ENCODE results near the gene CAMSAP1. TPM values are rescaled to one million over a fixed set of nuclear protein-coding genes. Genes with fewer than 3 reads are reported as not detected.

The CAMSAP1 gene
- total and polyA plus RNA-seq, 10 of the 15 experiments (the other 5 are each of a cell fraction or from before 2014, with no cell fraction given) = 1.4 to 24.7 (median 8.0) TPM

DNA sequence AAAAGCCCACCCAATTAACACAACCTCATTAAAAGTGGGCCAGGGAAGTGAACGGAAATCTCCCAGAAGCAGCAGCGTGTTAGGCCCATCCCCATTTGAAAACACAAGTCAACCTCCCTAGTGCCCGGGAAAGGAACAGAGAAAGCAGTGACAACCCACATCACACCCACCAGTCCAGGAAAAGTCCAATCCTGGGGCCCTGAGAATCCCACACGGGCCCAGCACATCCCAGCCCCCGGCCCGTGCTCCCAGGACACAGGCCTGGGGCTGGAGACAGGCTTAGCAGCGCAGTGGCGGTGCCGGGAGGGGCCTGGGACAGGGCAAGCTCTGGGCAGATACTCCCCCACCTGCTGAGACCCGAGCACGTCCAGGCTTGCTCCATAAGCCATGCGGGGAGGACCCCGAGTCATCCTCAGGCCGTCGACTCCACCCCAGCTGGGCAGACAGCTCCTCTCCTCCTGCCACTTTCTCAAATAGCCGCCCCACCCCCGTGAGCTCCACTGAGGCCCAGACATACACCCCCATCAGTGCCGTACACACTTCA lies 104.4 kb downstream of the CAMSAP1 start:
- CTCF ChIA-PET = no interaction called here
- no peaks in the 10 kb centered on the region for H3K9me3 ChIP-seq (replicated peaks; ENCODE audit: control insufficient read depth, insufficient read depth, low read length)
- POLR2A ChIA-PET = no interaction called here
- no peak overlapping the region for H3K27ac ChIP-seq (ENCODE audit: control insufficient read depth, insufficient read depth)
- no peak for TF ChIP-seq NR2F1 (conservative IDR thresholded peaks at IDR 0.05)
- TF ChIP-seq ZNF217 (IDR thresholded peaks at IDR 0.05) = no peak
- TF ChIP-seq MXI1 (IDR thresholded peaks at IDR 0.05; ENCODE audit: low read depth, low read length) = no peak
- TF ChIP-seq TCF7 (IDR thresholded peaks at IDR 0.05; ENCODE audit: borderline replicate concordance) = no peak
- H4K20me1 ChIP-seq (ENCODE audit: control insufficient read depth, insufficient read depth) = no peaks in the 10 kb centered on the region
- no peak overlapping the region for H3K9ac ChIP-seq (ENCODE audit: control insufficient read depth, insufficient read depth, low read length)
- no peak for DNase-seq (ENCODE audit: low read depth, low spot score)
- no peaks in the 10 kb centered on the region for H3K36me3 ChIP-seq (ENCODE audit: control insufficient read depth in 2 of 2, insufficient read depth in 2 of 2, low read length in 1 of 2)
- no TSS peak for BruUV-seq (replicated peaks)
- H3K4me1 ChIP-seq (ENCODE audit: control insufficient read depth, insufficient read depth, low read length) = no peaks in the 10 kb centered on the region
- ATAC-seq = no peak
- no peaks in the 10 kb centered on the region for H3K79me2 ChIP-seq (ENCODE audit: control insufficient read depth, insufficient read depth, low read length)
- in situ Hi-C loops (cut with MboI) = no loop called here
- intact Hi-C loops (cut with micrococcal nuclease; ENCODE audit: unreplicated experiment) = no loop called here
- SMC1A ChIA-PET (ENCODE audit: uncharacterized antibody, unreplicated experiment) = no interaction called here
- H2AFZ ChIP-seq (ENCODE audit: control insufficient read depth, low read depth, low read length) = no peak overlapping the region
- H3K4me3 ChIP-seq = no peak overlapping the region
- H3K27me3 ChIP-seq (replicated peaks in 1 of 2; ENCODE audit: control insufficient read depth in 2 of 2, insufficient read depth in 2 of 2, low read length in 1 of 2) = no peaks in the 10 kb centered on the region
- RAD21 ChIA-PET (ENCODE audit: unreplicated experiment) = no interaction called here
- 59% methylated on average over 12 of the region's 18 CpGs for WGBS (ENCODE audit: insufficient coverage, insufficient replicate concordance, low lambda C conversion rate, missing lambda C conversion rate)
- H3K4me2 ChIP-seq (ENCODE audit: control insufficient read depth, insufficient read depth) = no peak overlapping the region
- FAIRE-seq = no peak

DNA sequence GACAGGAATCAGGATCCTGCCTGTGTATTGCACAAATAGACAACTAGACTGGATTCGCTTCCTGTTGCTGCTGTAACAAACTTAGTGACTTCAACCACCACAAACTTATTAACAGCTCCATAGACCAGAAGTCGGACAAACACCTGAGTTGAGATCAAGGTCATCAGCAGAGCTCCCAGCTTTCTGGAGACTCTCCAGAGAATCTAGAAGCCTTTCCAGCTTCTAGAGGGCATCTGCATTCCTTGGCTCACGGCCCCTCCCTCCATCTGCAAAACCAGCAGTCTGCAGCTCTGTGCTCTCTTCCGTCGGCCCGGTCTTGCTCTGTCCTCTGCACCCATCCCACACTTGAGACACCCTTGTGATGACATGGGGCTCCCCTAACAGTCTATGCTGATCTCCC lies 106.3 kb downstream of the CAMSAP1 start:
- no peak for FAIRE-seq

More for the DNA sequence above, 106.3 kb downstream of the CAMSAP1 start:
- ChIA-PET POLR2A (interaction anchor here (0.7 kb wide), 1 partner anchor 366 kb away, joined by 3 read pairs; no protein-coding TSS in a partner anchor), CTCF (no interaction called here), RAD21 (ENCODE audit: unreplicated experiment) (no interaction called here), SMC1A (ENCODE audit: uncharacterized antibody, unreplicated experiment) (no interaction called here)
- TF ChIP-seq IRF4 (IDR thresholded peaks at IDR 0.05; ENCODE audit: low read depth, low read length) (no peak), BHLHE40 (IDR thresholded peaks at IDR 0.05; ENCODE audit: borderline replicate concordance in 1 of 2, low read depth in 2 of 2, low read length in 1 of 2) (no peak), NFXL1 (IDR thresholded peaks at IDR 0.05; ENCODE audit: borderline replicate concordance) (no peak)
- Histone ChIP-seq H3K27me3 (replicated peaks in 1 of 2; ENCODE audit: control insufficient read depth in 2 of 2, insufficient read depth in 2 of 2, low read length in 1 of 2) (no peaks in the 10 kb centered on the region), H2AFZ (ENCODE audit: control insufficient read depth, low read depth, low read length) (no peak overlapping the region), H3K9me3 (replicated peaks; ENCODE audit: control insufficient read depth, insufficient read depth, low read length) (no peaks in the 10 kb centered on the region), H3K9ac (ENCODE audit: control insufficient read depth, insufficient read depth, low read length) (no peak overlapping the region), H3K79me2 (ENCODE audit: control insufficient read depth, insufficient read depth, low read length) (no peaks in the 10 kb centered on the region), H3K4me3 (no peak overlapping the region), H3K27ac (ENCODE audit: control insufficient read depth, insufficient read depth) (no peak overlapping the region), H4K20me1 (ENCODE audit: control insufficient read depth, insufficient read depth) (no peaks in the 10 kb centered on the region), H3K4me1 (ENCODE audit: control insufficient read depth, insufficient read depth, low read length) (no peaks in the 10 kb centered on the region), H3K4me2 (ENCODE audit: control insufficient read depth, insufficient read depth) (no peak overlapping the region), H3K36me3 (ENCODE audit: control insufficient read depth in 2 of 2, insufficient read depth in 2 of 2, low read length in 1 of 2) (no peaks in the 10 kb centered on the region)
- intact Hi-C loops (cut with micrococcal nuclease; ENCODE audit: unreplicated experiment) (no loop called here), in situ Hi-C loops (cut with MboI) (no loop called here)
- 77% methylated on average over 5 of the region's 6 CpGs for WGBS (ENCODE audit: insufficient coverage, insufficient replicate concordance, low lambda C conversion rate, missing lambda C conversion rate)
- no peak for DNase-seq (ENCODE audit: low read depth, low spot score)
- ATAC-seq = no peak
- BruUV-seq (replicated peaks) = no TSS peak
